ENCODE data around the gene UFD1. TPM values are rescaled to one million over a fixed set of nuclear protein-coding genes. Genes with fewer than 3 reads are reported as not detected.

UFD1 gene
- total and polyA plus RNA-seq, 2 of the 13 experiments (the other 11 are each of a cell fraction or from before 2014, with no cell fraction given): 47.9 to 51.1 TPM

GRCh38 chr22:19479355-19480172, 571 bp upstream of the UFD1 start, which contains the start of gene CDC45 (continued):
- no peak for TF ChIP-seq ZNF772 (CRISPR knock-in tag; IDR thresholded peaks at IDR 0.05)
- no peak for TF ChIP-seq HDAC6 (IDR thresholded peaks at IDR 0.05; ENCODE audit: low read depth, low read length)
- no peak for TF ChIP-seq RERE (CRISPR knock-in tag; IDR thresholded peaks at IDR 0.05; ENCODE audit: low read depth)
- peak; percentile 95 for TF ChIP-seq ATF1 (CRISPR knock-in tag; IDR thresholded peaks at IDR 0.05)
- TF ChIP-seq ARNTL (CRISPR knock-in tag; IDR thresholded peaks at IDR 0.05): no peak
- no peak for TF ChIP-seq ZNF260 (CRISPR knock-in tag; IDR thresholded peaks at IDR 0.05; ENCODE audit: borderline replicate concordance, low read depth)
- TF ChIP-seq NFATC3 (CRISPR knock-in tag; IDR thresholded peaks at IDR 0.05): no peak; the same call in 1 of the 2 replicates
- TF ChIP-seq ZNF292 (CRISPR knock-in tag; IDR thresholded peaks at IDR 0.05; ENCODE audit: borderline replicate concordance, low read depth): no peak
- TF ChIP-seq ZFP91 (CRISPR knock-in tag; IDR thresholded peaks at IDR 0.05; ENCODE audit: borderline replicate concordance): peak; percentile 30; the same call in 1 of the 2 replicates
- TF ChIP-seq ZNF30 (CRISPR knock-in tag; IDR thresholded peaks at IDR 0.05): no peak
- TF ChIP-seq DRAP1 (CRISPR knock-in tag; IDR thresholded peaks at IDR 0.05): no peak
- TF ChIP-seq ZNF574 (CRISPR knock-in tag; IDR thresholded peaks at IDR 0.05): peak; percentile 61
- no peak for TF ChIP-seq ZNF674 (CRISPR knock-in tag; IDR thresholded peaks at IDR 0.05; ENCODE audit: low read depth)
- no peak for TF ChIP-seq SNRNP70 (IDR thresholded peaks at IDR 0.05; ENCODE audit: low read depth, low read length)
- TF ChIP-seq ZNF3 (CRISPR knock-in tag; IDR thresholded peaks at IDR 0.05): no peak
- TF ChIP-seq ZNF484 (CRISPR knock-in tag; IDR thresholded peaks at IDR 0.05; ENCODE audit: borderline replicate concordance, low read depth): no peak
- no peak; the same call in 1 of the 2 replicates for TF ChIP-seq SATB2 (CRISPR knock-in tag; IDR thresholded peaks at IDR 0.05)
- 0 out of 2 replicates have a peak, but pooled peaks have one; percentile 23 for TF ChIP-seq MIER3 (CRISPR knock-in tag; IDR thresholded peaks at IDR 0.05; ENCODE audit: borderline replicate concordance)
- TF ChIP-seq ZKSCAN8 (CRISPR knock-in tag; IDR thresholded peaks at IDR 0.05; ENCODE audit: borderline replicate concordance): no peak
- TF ChIP-seq PHF8 (CRISPR knock-in tag; IDR thresholded peaks at IDR 0.05): peak; percentile 72

Measured in HepG2 (cell line).